Measurements from ENCODE around the gene ZNF835.

ZNF835 gene

DNA sequence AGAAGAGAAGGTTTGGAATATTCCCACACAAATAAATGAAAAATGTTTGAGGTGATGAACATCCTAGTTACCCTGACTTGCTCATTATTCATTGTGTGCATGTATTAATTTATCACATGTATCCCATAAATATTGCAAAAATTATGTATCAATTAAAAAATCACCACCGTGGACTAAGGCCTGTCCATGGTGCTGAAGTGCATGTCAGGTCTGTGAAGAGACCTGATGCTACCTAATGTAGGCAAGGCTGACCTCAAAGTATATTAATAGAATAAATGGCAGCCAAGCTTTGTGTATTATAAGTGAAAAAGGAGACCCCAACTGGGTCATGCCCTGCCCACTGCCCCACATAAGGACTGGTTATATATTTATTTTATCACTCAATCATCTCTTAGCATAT, 34.4 kb upstream of the ZNF835 start:
- H3K4me3 ChIP-seq (ENCODE audit: low read depth, low read length): no peak overlapping the region
- no peak for DNase-seq (ENCODE audit: low read depth)
- TF ChIP-seq, protein P1, sequence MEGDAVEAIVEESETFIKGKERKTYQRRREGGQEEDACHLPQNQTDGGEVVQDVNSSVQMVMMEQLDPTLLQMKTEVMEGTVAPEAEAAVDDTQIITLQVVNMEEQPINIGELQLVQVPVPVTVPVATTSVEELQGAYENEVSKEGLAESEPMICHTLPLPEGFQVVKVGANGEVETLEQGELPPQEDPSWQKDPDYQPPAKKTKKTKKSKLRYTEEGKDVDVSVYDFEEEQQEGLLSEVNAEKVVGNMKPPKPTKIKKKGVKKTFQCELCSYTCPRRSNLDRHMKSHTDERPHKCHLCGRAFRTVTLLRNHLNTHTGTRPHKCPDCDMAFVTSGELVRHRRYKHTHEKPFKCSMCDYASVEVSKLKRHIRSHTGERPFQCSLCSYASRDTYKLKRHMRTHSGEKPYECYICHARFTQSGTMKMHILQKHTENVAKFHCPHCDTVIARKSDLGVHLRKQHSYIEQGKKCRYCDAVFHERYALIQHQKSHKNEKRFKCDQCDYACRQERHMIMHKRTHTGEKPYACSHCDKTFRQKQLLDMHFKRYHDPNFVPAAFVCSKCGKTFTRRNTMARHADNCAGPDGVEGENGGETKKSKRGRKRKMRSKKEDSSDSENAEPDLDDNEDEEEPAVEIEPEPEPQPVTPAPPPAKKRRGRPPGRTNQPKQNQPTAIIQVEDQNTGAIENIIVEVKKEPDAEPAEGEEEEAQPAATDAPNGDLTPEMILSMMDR (IDR thresholded peaks at IDR 0.05; ENCODE audit: low read depth, low read length, missing control alignments): no peak
- in situ Hi-C loops (cut with HindIII; ENCODE audit: low sequenced_read_pairs): no loop called here

DNA sequence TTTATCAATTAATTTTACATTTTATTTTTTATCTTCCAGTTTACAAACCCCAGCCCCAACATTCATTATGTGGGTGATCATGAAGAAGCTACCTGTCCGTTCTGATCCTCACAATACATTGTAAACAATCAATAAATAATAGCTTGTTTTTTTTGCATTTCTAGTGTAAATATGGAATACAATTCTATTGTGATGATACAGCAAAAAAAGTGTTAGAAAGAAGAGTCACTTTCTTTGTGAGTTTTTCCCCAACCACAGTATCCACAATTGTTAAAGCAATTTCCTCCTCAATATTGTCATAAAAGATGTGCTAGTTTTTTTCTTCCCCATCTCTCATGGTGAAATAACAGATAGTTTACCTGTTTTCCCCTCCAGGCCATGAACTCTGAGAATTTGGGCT, 30.3 kb upstream of the ZNF835 start:
- no peak for DNase-seq (ENCODE audit: low read depth)
- in situ Hi-C loops (cut with HindIII; ENCODE audit: low sequenced_read_pairs): no loop called here
- H3K4me3 ChIP-seq (ENCODE audit: low read depth, low read length): no peak overlapping the region
- TF ChIP-seq, protein P1 (IDR thresholded peaks at IDR 0.05; ENCODE audit: low read depth, low read length, missing control alignments): no peak

GRCh38 chr19:56699552-56699951, 28.0 kb upstream of the ZNF835 start:
- TF ChIP-seq, protein P1 (IDR thresholded peaks at IDR 0.05; ENCODE audit: low read depth, low read length, missing control alignments): no peak
- no peak for DNase-seq (ENCODE audit: low read depth)
- in situ Hi-C loops (cut with HindIII; ENCODE audit: low sequenced_read_pairs): no loop called here
- no peak overlapping the region for H3K4me3 ChIP-seq (ENCODE audit: low read depth, low read length)

GRCh38 chr19:56692206-56692895, 20.8 kb upstream of the ZNF835 start:
- no peak overlapping the region for H3K4me3 ChIP-seq (ENCODE audit: low read depth, low read length)
- no peak for DNase-seq (ENCODE audit: low read depth)
- TF ChIP-seq, protein P1 (IDR thresholded peaks at IDR 0.05; ENCODE audit: low read depth, low read length, missing control alignments): no peak
- in situ Hi-C loops (cut with HindIII; ENCODE audit: low sequenced_read_pairs): no loop called here

- no peak for DNase-seq (ENCODE audit: low read depth)
- in situ Hi-C loops (cut with HindIII; ENCODE audit: low sequenced_read_pairs): no loop called here
- no peak overlapping the region for H3K4me3 ChIP-seq (ENCODE audit: low read depth, low read length)
- TF ChIP-seq, protein P1 (IDR thresholded peaks at IDR 0.05; ENCODE audit: low read depth, low read length, missing control alignments): no peak
These were observed 19.1 kb upstream of the ZNF835 start for GRCh38 chr19:56690670-56691069.

DNA sequence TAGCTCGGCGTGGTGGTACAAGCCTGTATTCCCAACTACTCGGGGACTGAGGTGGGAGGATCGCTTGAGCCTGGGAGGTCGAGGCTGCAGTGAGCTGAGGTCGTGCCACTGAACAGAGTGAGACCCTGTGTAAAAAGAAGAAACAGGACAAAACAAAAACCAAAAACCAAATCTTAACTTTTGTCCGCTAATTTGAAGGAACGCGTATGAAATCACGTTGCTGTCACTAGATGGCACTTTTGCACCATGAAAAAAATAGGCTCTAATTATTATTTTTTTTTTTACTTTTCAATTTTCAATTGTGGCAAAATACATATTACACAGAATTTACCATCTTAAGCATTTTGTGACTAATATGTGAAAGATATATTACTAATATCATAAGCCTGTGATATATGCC, 17.6 kb upstream of the ZNF835 start:
- in situ Hi-C loops (cut with HindIII; ENCODE audit: low sequenced_read_pairs): no loop called here
- H3K4me3 ChIP-seq (ENCODE audit: low read depth, low read length): no peak overlapping the region
- DNase-seq (ENCODE audit: low read depth): no peak
- TF ChIP-seq, protein P1 (IDR thresholded peaks at IDR 0.05; ENCODE audit: low read depth, low read length, missing control alignments): no peak

Data from astrocyte of the cerebellum (primary cell).